Osteoblast (primary cell): ENCODE results near the gene NUP62. TPM values are rescaled to one million over a fixed set of nuclear protein-coding genes. Genes with fewer than 3 reads are reported as not detected.
"Not testable (repeated sequence)": the region's sequence is repeated elsewhere in the genome, so short reads cannot be mapped to it uniquely, and the experiment has no call there.

Source experiments
- DNase-seq: peaks from one replicate; pipeline ENCODE4 v3.0.0; 2011; ENCODE audit warnings: low spot score, mixed read lengths; ENCODE audit not compliant: insufficient read length; ENCODE audit errors: missing footprints
- H2AFZ ChIP-seq: 2 replicates; pipeline ENCODE4 v1.6.0; 2011; ENCODE audit warnings: mild to moderate bottlenecking, low read length
- H3K27ac ChIP-seq: 2 replicates; pipeline ENCODE4 v1.5.1; 2011; ENCODE audit warnings: mild to moderate bottlenecking, low read depth, low read length, moderate library complexity
- H3K27me3 ChIP-seq: 2 replicates; pipeline ENCODE4 v1.6.0; 2012; ENCODE audit warnings: mild to moderate bottlenecking, control low read depth, inconsistent platforms, low read length, moderate library complexity; ENCODE audit not compliant: insufficient read depth
- H3K36me3 ChIP-seq: 2 replicates; pipeline ENCODE4 v1.5.1; 2011; ENCODE audit warnings: mild to moderate bottlenecking, low read length, control low read depth, moderate library complexity; ENCODE audit not compliant: insufficient read depth
- H3K4me1 ChIP-seq: 2 replicates; pipeline ENCODE4 v1.5.1; 2011; ENCODE audit warnings: mild to moderate bottlenecking, low read length, control low read depth, moderate library complexity; ENCODE audit not compliant: insufficient read depth
- H3K4me2 ChIP-seq: 2 replicates; pipeline ENCODE4 v1.6.0; 2011; ENCODE audit warnings: mild to moderate bottlenecking, low read length; ENCODE audit not compliant: insufficient read depth
- H3K4me3 ChIP-seq: fragments of 200-600 bp; sonication (generic); 3 replicates; pipeline ENCODE4 v1.5.1; 2012; ENCODE audit warnings: mild to moderate bottlenecking, low read length, inconsistent platforms; ENCODE audit not compliant: insufficient read depth
- H3K79me2 ChIP-seq: 2 replicates; pipeline ENCODE4 v1.6.0; 2012; ENCODE audit warnings: mild to moderate bottlenecking, low read length, control low read depth, inconsistent platforms; ENCODE audit not compliant: insufficient read depth
- H3K9me3 ChIP-seq: 2 replicates; pipeline ENCODE4 v1.5.1; 2011; ENCODE audit warnings: low read depth, low read length, control low read depth
- H4K20me1 ChIP-seq: 2 replicates; pipeline ENCODE4 v1.6.0; 2012; ENCODE audit warnings: mild to moderate bottlenecking, low read length, control low read depth; ENCODE audit not compliant: insufficient read depth
- CTCF ChIP-seq: IDR thresholded peaks from 2 replicates; pipeline ENCODE4 v1.5.1; 2011; ENCODE audit warnings: mild to moderate bottlenecking, low read depth, low read length, moderate library complexity; ENCODE audit errors: extremely low read depth
- total RNA-seq: library from RNA; depleted of rRNA; stranded (reverse); fragments of >200 nt; gene quantifications from 2 replicates; pipeline ENCODE4 v1.2.3, GENCODE V29; 2012

NUP62 gene
- total RNA-seq, 1 donor, result 22.8 TPM

DNA sequence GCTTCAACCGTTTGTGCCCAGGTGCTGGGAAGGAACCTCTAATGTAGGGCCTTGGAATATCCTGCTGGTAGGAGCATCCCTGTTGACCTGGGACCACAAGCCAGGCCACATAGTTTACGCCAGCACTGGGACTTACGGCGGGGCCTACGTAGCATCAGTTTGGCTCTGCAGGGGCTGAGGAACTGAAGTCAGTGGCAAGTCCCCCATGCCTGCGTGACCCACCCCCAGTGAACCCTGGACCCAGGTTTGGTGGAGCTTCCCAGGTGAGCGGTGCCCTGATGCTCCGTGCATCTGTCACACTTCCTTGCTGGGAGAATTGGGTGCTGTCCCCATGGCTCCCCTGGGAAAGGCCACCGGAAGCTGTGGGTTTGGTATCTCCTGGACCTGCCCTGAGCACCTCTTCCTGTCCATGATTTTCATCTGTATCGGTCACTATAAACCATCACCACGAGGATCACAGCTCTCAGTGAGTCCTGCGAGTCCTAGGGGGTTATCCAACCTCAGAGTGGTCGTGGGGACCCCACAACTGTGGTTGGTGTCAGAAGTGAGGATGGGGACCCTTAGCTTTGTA, 21.7 kb upstream of the NUP62 start:
- Histone ChIP-seq H2AFZ (no peak overlapping the region), H3K27ac (no peak overlapping the region), H4K20me1 (no peaks in the 10 kb centered on the region)

GRCh38 chr19:49950590-49950948, 21.3 kb upstream of the NUP62 start:
- no peaks in the 10 kb centered on the region for H3K4me1 ChIP-seq
- no peak for TF ChIP-seq CTCF
- H2AFZ ChIP-seq, result no peak overlapping the region
- no peaks in the 10 kb centered on the region for H3K79me2 ChIP-seq
- H3K9me3 ChIP-seq, result no peaks in the 10 kb centered on the region
- peaks cover 51% of the 10 kb centered on the region for H3K27me3 ChIP-seq
- no peak overlapping the region for H3K27ac ChIP-seq
- no peaks in the 10 kb centered on the region for H3K36me3 ChIP-seq
- no peak overlapping the region for H3K4me3 ChIP-seq
- H3K4me2 ChIP-seq, result no peak overlapping the region
- no peaks in the 10 kb centered on the region for H4K20me1 ChIP-seq
- no peak for DNase-seq

More for the DNA sequence above, 21.7 kb upstream of the NUP62 start:
- Histone ChIP-seq H3K27me3 (peaks cover 52% of the 10 kb centered on the region), H3K36me3 (no peaks in the 10 kb centered on the region), H3K4me3 (no peak overlapping the region), H3K9me3 (no peaks in the 10 kb centered on the region), H3K79me2 (no peaks in the 10 kb centered on the region), H3K4me1 (no peaks in the 10 kb centered on the region), H3K4me2 (no peak overlapping the region)
- DNase-seq, result no peak
- TF ChIP-seq CTCF, result no peak

- H3K4me1 ChIP-seq, result no peaks in the 10 kb centered on the region
- no peaks in the 10 kb centered on the region for H3K9me3 ChIP-seq
- no peaks in the 10 kb centered on the region for H4K20me1 ChIP-seq
- no peak overlapping the region for H2AFZ ChIP-seq
- H3K4me2 ChIP-seq, result no peak overlapping the region
- TF ChIP-seq CTCF, result no peak
- peak; percentile 88 for DNase-seq
- no peak overlapping the region for H3K4me3 ChIP-seq
- H3K36me3 ChIP-seq, result no peaks in the 10 kb centered on the region
- no peak overlapping the region for H3K27ac ChIP-seq
- peaks cover 51% of the 10 kb centered on the region for H3K27me3 ChIP-seq
- no peaks in the 10 kb centered on the region for H3K79me2 ChIP-seq
Measured at GRCh38 chr19:49949742-49950589, 20.7 kb upstream of the NUP62 start.

- H3K9me3 ChIP-seq, result no peaks in the 10 kb centered on the region
Measured at GRCh38 chr19:49946415-49946814, 17.1 kb upstream of the NUP62 start.

GRCh38 chr19:49944567-49944966, 15.3 kb upstream of the NUP62 start:
- H3K4me3 ChIP-seq, H3K4me1 ChIP-seq, DNase-seq, H3K27ac ChIP-seq, H2AFZ ChIP-seq, H4K20me1 ChIP-seq, H3K9me3 ChIP-seq, H3K79me2 ChIP-seq, H3K36me3 ChIP-seq, H3K4me2 ChIP-seq: not testable (repeated sequence)
- peaks cover 23% of the 10 kb centered on the region for H3K27me3 ChIP-seq

More at GRCh38 chr19:49946415-49946814, 17.1 kb upstream of the NUP62 start:
- no peaks in the 10 kb centered on the region for H4K20me1 ChIP-seq
- DNase-seq, result no peak
- TF ChIP-seq CTCF, result no peak
- H2AFZ ChIP-seq, result no peak overlapping the region
- no peaks in the 10 kb centered on the region for H3K4me1 ChIP-seq
- H3K4me3 ChIP-seq, result no peak overlapping the region
- H3K27me3 ChIP-seq, result peaks cover 28% of the 10 kb centered on the region
- no peaks in the 10 kb centered on the region for H3K79me2 ChIP-seq
- no peak overlapping the region for H3K4me2 ChIP-seq
- H3K36me3 ChIP-seq, result no peaks in the 10 kb centered on the region
- no peak overlapping the region for H3K27ac ChIP-seq
